ENCODE measurements around the gene NEDD4L.

- no peak for TF ChIP-seq CTCF (IDR thresholded peaks at IDR 0.05)
- no peak for TF ChIP-seq POLR2A (IDR thresholded peaks at IDR 0.05)
Observed at GRCh38 chr18:58158459-58158858, 114.4 kb downstream of the NEDD4L start.

All from testis (tissue), 2 donors.